Chondrocyte (in vitro differentiated cells): Measurements from ENCODE around the gene DAB2IP. TPM values are rescaled to one million over a fixed set of nuclear protein-coding genes. Genes with fewer than 3 reads are reported as not detected.
"Not testable (repeated sequence)": the region's sequence is repeated elsewhere in the genome, so short reads cannot be mapped to it uniquely, and the experiment has no call there.

Experiments used
- DNase-seq: peaks from one replicate; pipeline ENCODE4 v3.0.0; 2021; ENCODE audit warnings: mixed read lengths, low spot score
- H3K27ac Mint-ChIP-seq: one replicate; pipeline ENCODE4 v1.8.0; 2021; ENCODE audit warnings: mild to moderate bottlenecking, moderate library complexity, mixed read lengths; ENCODE audit not compliant: unreplicated experiment
- H3K27me3 Mint-ChIP-seq: 2 replicates; pipeline ENCODE4 v1.8.0; 2021; ENCODE audit warnings: low read depth, mixed read lengths
- H3K36me3 Mint-ChIP-seq: 2 replicates; pipeline ENCODE4 v1.8.0; 2021; ENCODE audit warnings: low read depth, mixed read lengths
- H3K4me1 Mint-ChIP-seq: 2 replicates; pipeline ENCODE4 v1.8.0; 2021; ENCODE audit warnings: low read depth, mild to moderate bottlenecking, mixed read lengths
- H3K4me3 Mint-ChIP-seq: one replicate; pipeline ENCODE4 v1.8.0; 2021; ENCODE audit warnings: mild to moderate bottlenecking, moderate library complexity, mixed read lengths; ENCODE audit not compliant: unreplicated experiment
- H3K9me3 Mint-ChIP-seq: 2 replicates; pipeline ENCODE4 v1.8.0; 2021; ENCODE audit warnings: low read depth, mixed read lengths
- total RNA-seq: library from RNA; stranded (reverse); gene quantifications from 3 replicates; pipeline ENCODE4 v1.2.1, GENCODE V29; 2021
- TF ChIP-seq, protein P1 (sequence below): fragments of 200-600 bp; sonication (generic); IDR thresholded peaks from 2 replicates; pipeline ENCODE4 v1.5.0; 2021; ENCODE audit warnings: antibody characterized with exemption, mild to moderate bottlenecking, moderate library complexity

Gene DAB2IP
- total RNA-seq, 1 donor from 2014 or later, result 58.5 TPM

DNA sequence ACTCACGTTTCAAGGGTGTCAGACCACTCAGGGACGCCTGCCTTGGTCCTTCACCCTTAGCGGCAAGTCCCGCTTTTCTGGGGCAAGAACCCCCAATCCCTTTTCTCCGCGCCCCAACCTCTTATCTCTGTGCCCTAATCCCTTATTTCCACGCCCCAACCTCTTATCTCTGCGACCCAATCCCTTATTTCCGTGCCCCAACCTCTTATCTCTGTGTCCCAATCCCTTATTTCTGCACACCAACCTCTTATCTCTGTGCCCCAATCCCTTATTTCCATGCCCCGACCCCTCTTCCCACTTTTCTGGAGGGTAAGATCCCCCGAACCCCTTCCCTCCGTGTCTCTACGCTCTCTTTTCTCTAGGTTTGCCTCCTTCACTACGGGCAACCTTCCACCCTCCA lies 139.4 kb downstream of the DAB2IP start:
- DNase-seq, result no peak
- no peak overlapping the region for H3K4me3 Mint-ChIP-seq
- H3K27me3 Mint-ChIP-seq, result no peaks in the 10 kb centered on the region
- no peak overlapping the region for H3K27ac Mint-ChIP-seq
- H3K4me1 Mint-ChIP-seq, result no peaks in the 10 kb centered on the region
- TF ChIP-seq, protein P1, sequence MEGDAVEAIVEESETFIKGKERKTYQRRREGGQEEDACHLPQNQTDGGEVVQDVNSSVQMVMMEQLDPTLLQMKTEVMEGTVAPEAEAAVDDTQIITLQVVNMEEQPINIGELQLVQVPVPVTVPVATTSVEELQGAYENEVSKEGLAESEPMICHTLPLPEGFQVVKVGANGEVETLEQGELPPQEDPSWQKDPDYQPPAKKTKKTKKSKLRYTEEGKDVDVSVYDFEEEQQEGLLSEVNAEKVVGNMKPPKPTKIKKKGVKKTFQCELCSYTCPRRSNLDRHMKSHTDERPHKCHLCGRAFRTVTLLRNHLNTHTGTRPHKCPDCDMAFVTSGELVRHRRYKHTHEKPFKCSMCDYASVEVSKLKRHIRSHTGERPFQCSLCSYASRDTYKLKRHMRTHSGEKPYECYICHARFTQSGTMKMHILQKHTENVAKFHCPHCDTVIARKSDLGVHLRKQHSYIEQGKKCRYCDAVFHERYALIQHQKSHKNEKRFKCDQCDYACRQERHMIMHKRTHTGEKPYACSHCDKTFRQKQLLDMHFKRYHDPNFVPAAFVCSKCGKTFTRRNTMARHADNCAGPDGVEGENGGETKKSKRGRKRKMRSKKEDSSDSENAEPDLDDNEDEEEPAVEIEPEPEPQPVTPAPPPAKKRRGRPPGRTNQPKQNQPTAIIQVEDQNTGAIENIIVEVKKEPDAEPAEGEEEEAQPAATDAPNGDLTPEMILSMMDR, result no peak
- H3K9me3 Mint-ChIP-seq, result no peaks in the 10 kb centered on the region
- no peaks in the 10 kb centered on the region for H3K36me3 Mint-ChIP-seq

DNA sequence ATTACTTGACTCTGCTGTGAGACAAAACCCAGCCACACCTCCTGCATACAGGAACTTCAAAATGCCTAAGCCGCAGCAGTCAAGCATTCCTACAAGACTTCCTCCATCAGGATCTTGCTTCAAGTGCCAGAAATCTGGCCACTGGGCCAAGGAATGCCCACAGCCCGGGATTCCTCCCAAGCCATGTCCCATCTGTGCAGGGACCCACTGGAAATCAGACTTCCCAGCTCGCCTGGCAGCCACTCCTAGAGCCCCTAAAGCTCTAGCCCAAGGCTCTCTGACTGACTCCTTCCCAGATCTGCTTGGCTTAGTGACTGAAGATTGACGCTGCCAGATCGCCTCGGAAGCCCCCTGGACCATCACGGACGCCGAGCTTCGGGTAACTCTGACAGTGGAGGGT lies 141.0 kb downstream of the DAB2IP start:
- H3K4me1 Mint-ChIP-seq, H3K27me3 Mint-ChIP-seq, DNase-seq, H3K9me3 Mint-ChIP-seq, H3K27ac Mint-ChIP-seq, H3K36me3 Mint-ChIP-seq, H3K4me3 Mint-ChIP-seq: not testable (repeated sequence)

DNA sequence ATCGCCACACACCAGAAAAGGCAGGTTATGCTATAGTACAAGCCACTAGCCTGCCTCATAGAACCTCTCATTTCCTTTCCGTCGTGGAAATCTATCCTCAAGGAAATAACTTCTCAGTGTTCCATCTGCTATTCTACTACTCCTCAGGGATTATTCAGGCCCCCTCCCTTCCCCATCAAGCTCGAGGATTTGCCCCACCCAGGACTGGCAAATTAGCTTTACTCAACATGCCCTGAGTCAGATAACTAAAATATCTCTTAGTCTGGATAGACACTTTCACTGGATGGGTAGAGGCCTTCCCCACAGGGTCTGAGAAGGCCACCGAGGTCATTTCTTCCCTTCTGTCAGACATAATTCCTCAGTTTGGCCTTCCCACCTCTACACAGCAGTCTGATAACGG lies 142.9 kb downstream of the DAB2IP start:
- not testable (repeated sequence) for H3K4me3 Mint-ChIP-seq, DNase-seq, H3K4me1 Mint-ChIP-seq, H3K27ac Mint-ChIP-seq, H3K27me3 Mint-ChIP-seq, H3K36me3 Mint-ChIP-seq, H3K9me3 Mint-ChIP-seq

DNA sequence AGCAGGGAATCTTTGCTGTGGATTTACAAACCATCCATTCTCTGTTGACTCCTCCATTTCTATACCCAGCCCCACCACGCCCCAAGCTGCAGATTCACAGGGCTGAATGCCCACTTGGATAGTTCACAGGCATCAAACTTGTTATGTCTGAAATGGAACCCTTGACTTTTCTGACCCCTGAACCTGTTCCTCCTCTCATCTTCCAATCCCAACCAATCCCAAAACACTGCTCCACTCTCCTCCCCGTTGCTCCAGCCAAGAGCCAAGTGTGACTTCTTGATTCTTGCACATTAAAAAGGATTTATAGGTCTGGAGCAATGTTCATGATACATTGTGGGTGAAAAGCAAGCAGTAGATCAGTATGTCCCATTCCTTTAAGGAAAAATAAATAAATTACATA lies 145.6 kb downstream of the DAB2IP start:
- DNase-seq, result no peak
- TF ChIP-seq, protein P1, result no peak
- H3K27me3 Mint-ChIP-seq, result peaks cover 3% of the 10 kb centered on the region

DNA sequence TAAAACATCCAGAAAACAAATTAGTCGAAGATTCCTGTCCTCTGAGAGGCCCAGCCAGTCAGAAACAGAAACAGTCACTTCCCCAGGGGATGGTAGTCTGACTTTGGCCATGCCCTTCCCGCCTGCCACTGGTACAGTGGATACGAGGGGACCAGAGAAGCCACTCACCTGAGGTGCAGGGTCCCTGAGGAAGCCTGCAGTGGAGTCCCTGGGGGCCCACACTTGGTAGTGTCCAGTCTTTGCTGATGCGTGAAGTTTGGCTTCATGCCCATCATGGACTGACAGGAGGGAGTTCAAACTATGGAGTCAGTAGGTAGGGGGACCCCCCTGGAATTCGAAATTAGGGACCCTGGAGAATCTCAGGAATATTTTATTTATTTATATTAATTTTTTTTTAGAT lies 147.5 kb downstream of the DAB2IP start:
- Mint-ChIP-seq H3K36me3 (no peaks in the 10 kb centered on the region), H3K27ac (no peak overlapping the region), H3K4me3 (no peak overlapping the region), H3K9me3 (peaks cover under 1% of the 10 kb centered on the region), H3K4me1 (no peaks in the 10 kb centered on the region), H3K27me3 (peaks cover 9% of the 10 kb centered on the region)
- TF ChIP-seq, protein P1, result no peak
- DNase-seq, result no peak

More for the DNA sequence above, 145.6 kb downstream of the DAB2IP start:
- H3K4me1 Mint-ChIP-seq, result no peaks in the 10 kb centered on the region
- no peaks in the 10 kb centered on the region for H3K9me3 Mint-ChIP-seq
- no peaks in the 10 kb centered on the region for H3K36me3 Mint-ChIP-seq
- H3K4me3 Mint-ChIP-seq, result no peak overlapping the region
- no peak overlapping the region for H3K27ac Mint-ChIP-seq

DNA sequence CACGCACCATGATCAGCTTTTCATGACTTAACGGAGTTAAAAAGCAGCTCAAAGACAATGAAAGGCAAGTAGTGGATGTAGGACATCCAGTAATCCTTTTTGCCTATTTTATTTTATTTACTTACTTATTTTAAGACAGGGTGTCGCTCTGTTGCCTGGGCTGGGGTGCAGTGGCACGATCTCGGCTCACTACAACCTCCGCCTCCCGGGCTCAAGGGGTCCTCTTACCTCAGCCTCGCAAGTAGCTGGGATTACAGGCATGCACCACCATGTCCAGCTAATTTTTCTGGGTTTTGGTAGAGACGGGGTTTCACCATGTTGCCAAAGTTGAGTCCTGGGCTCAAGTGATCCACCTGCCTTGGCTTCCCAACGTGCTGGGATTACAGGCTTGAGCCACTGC lies 148.9 kb downstream of the DAB2IP start:
- H3K4me1 Mint-ChIP-seq, result no peaks in the 10 kb centered on the region
- no peak for DNase-seq
- TF ChIP-seq, protein P1, result no peak
- H3K27me3 Mint-ChIP-seq, result peaks cover 9% of the 10 kb centered on the region
- H3K36me3 Mint-ChIP-seq, result peaks cover 6% of the 10 kb centered on the region
- no peak overlapping the region for H3K27ac Mint-ChIP-seq
- H3K9me3 Mint-ChIP-seq, result peaks cover 14% of the 10 kb centered on the region
- H3K4me3 Mint-ChIP-seq, result no peak overlapping the region
